Epidermal melanocyte (primary cell): Measurements from ENCODE around the gene LRFN2.

ENCODE experiments used
- DNase-seq: peaks from one replicate; pipeline ENCODE4 v3.0.0; 2011; ENCODE audit warnings: low spot score; ENCODE audit not compliant: insufficient read length

LRFN2 gene

DNA sequence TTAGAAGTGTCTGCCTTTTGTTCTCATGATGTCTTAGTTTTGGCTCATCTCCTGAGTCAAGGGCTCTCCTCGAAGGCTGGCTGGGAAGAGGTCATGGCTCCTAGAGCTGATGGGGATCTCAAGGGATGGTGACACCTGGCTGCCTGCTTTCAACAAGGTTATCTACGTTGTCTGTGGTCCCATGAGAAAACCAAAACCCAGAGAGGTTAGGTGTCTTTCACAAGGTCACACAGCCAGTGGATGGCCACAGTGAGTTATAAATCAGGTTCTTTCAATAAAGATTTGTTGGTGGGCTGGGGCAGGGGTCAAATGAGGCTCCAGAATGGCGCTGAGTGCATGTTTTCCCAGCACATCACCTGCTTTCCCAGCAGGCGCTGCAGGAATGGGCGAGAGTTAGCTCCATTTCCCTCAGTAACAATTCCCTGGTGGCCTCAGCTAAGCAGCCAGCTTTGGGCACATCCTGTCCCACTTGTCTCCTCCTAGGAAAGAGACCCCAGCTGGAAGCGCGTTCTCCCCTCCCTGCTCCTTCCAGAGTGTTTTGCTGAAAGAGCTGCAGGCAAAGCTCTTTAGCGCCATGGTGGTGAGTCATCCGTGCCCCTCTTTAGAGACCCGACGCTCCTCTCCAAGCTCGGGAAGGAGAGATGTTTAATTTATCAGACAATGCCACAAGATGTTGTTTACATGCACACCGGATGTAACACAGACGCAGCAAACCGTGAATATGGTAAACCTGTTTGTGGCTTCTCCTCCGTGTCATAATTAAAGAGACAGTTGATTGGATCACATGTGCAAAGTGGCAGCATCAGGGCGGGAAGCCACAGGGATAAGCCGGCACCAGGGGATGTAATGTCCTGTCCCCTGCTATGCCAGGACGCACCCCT, 109.7 kb downstream of the LRFN2 start:
- no peak for DNase-seq

GRCh38 chr6:40476673-40477072, 110.5 kb downstream of the LRFN2 start:
- DNase-seq: no peak

- no peak for DNase-seq
These were observed 112.2 kb downstream of the LRFN2 start for GRCh38 chr6:40474937-40475336.

DNA sequence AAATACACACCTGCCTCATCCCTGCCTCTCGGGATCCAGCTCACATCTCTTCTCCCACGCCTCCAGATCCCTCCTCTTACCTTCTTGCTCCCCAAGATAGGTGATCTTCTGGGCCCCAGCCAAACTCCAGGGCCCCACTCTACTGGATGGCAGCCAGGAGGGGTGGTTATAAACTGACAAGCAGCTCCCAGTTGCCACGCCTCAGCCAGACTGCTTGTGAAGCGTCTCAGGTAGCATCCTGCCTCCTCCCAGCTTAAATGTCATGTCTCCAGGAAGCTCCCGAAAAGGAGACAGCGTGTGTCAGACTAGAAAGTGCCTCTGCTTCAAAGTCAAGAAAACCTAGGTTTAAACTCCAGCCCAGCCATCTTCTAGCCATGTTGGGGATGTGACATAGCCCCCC, 114.1 kb downstream of the LRFN2 start:
- no peak for DNase-seq

GRCh38 chr6:40472353-40472752, 114.8 kb downstream of the LRFN2 start:
- no peak for DNase-seq

GRCh38 chr6:40471243-40471642, 115.9 kb downstream of the LRFN2 start:
- DNase-seq: no peak

GRCh38 chr6:40469323-40469722, 117.8 kb downstream of the LRFN2 start:
- DNase-seq: no peak

DNA sequence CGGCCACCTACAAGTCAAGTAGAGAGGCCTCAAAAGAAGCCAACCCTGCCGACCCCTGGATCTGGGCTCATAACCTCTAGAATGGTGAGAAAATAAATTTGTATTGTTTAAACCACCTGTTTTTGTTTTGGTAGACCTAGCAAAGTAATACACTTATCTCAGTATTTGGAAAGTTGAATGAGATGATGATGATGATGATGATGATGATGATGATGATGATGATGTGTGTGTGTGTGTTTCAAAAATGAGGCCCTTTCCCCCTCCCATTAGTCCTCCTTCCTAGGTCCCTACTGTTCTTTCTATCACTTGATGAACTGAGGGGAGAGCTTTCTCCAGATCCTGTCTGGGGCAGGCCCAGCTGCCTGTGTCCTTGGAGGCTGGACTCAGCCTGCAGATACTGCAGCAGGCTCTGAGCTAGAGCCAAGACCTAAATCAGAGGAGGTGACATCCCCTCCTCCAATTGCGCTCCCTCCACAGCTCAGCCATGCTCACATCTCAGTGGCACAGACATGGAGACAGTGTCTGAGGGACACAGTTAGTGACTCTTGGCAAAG, 120.1 kb downstream of the LRFN2 start:
- DNase-seq: no peak

- DNase-seq: no peak
These were observed 125.5 kb downstream of the LRFN2 start for GRCh38 chr6:40461643-40462042.

- no peak for DNase-seq
These were observed 126.8 kb downstream of the LRFN2 start for GRCh38 chr6:40460380-40460779.

GRCh38 chr6:40457261-40457660, 129.9 kb downstream of the LRFN2 start:
- DNase-seq: no peak

GRCh38 chr6:40456390-40457013, 130.7 kb downstream of the LRFN2 start:
- DNase-seq: no peak

- DNase-seq: no peak
These were observed 131.3 kb downstream of the LRFN2 start for GRCh38 chr6:40455686-40456389.

DNA sequence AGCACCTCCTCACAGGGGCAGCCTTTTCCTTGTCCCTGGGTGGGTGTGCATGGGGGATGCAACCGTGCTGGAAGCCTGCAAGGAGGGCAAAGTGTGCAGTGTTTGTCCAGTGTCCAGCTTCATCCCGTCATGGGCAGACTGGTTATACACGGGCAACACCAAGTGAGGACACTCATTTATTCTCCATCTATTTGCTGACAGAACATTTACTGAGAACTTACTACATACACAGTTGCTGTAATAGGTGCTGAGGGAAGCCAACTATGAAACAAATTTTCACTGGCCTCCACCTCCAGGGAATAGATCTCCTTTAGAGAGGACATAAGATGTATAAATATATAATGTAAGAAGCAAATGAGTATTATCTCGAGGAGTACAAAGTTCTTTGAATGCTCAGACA, 136.7 kb downstream of the LRFN2 start:
- DNase-seq: no peak

DNA sequence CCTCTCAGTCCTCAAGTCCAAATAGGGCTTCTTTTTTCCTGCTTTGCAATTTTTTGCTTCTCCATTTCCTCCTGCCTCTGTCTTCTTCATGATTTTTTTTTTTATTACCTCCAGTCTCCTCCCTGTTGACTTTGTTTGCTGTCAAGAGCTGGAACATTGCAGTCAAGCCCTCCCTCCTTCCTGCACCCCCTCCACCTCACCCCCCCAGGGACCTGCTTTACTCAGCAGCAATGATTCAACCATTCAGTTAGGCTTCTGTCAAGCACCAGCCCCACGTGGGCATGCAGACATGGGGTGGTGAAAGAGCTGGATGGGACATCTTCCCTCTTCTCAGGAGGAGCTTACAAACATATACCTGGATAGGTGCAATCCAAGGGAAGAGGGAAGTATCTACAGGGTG, 142.4 kb downstream of the LRFN2 start:
- DNase-seq: no peak

- DNase-seq: no peak
These were observed 142.9 kb downstream of the LRFN2 start for GRCh38 chr6:40444312-40444711.

- DNase-seq: no peak
These were observed 143.3 kb downstream of the LRFN2 start for GRCh38 chr6:40443842-40444241.

DNA sequence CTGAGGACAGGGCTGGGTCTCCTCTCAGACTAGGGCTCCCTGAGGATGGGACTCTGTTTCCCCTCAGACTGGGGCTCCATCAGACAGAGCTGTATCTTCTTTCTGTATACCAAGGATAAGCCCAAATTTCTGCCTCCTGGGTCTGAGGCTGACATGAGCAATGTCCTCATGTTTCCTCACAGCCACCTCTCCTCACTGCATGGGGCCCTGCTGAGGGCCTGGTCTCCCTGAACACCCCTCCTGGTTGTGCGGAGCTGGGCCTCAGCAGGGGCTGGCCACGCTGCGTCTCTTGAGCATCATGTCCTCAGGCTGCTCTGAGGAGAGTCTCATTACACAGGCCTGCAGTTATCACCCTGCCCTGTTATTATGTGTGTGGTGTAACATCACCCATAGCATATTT, 144.6 kb downstream of the LRFN2 start:
- no peak for DNase-seq

DNA sequence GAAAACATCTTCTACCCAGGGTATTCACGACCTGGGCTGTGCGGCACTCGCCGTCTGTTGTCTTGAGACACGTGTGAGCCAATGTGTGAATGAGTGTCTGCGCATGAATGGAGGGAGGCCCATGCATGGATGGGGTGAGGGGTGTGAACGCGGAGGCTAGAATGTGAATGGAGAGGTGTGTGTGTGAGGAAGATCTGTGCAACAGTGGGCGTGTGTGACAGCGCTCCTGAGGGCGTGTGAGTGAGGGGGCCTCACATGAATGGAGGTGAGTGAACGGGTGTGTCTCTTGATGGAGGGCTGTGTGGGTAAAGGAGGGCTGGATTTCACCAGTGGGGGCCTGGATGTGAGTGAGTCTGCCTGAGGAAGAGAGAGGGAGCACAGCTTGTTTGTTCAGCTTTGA, 146.0 kb downstream of the LRFN2 start:
- DNase-seq: no peak

- DNase-seq: no peak
These were observed 147.1 kb downstream of the LRFN2 start for GRCh38 chr6:40440053-40440452.

DNA sequence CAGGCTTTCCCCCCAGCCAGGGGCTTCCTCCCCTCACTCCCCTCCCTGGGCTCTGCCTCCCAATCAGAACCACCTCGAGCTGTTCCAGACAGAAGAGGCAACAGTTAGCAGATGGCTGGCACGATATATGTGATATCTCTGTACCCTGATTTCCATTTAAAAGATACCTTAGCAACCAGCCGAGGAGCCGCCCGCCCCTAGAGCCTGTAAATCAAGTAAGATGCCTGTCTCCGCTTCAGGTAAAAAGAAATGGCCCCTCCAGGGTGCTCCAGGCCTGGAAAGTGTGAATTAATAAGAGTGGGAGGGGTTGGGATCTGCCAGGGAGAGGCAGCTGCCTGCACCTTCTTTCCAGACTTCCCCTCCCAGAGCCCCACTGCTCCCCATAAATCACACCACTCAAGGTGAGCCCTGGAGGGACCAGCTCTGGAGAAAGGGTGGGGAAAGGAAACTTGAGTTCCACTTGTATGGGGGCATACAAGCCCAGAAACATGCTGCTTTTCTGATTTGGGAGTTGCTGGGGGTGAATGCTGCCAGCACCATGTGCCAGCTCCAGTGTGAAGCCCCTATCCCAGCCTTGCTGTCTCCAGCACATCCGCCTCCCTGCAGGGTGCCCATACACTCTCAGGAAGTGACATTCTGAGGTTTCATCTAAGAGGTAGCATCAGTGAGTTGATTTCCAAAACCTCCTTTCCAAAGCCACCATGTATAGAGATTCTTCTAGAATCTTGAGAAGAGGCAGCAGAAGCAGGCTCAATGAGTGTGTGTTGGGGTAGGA, 148.0 kb downstream of the LRFN2 start:
- no peak for DNase-seq
